GM18517 (cell line): ENCODE data around the gene RBM14.
"Not testable (repeated sequence)": the region's sequence is repeated elsewhere in the genome, so short reads cannot be mapped to it uniquely, and the experiment has no call there.

Experiments
- ATAC-seq: cut with Tn5 transposase; IDR thresholded peaks from one replicate; pipeline ENCODE4 v1.9.1; 2021; ENCODE audit warnings: mild to moderate bottlenecking, moderate library complexity; ENCODE audit not compliant: unreplicated experiment

Gene RBM14

GRCh38 chr11:66595245-66595904 lies 21.1 kb upstream of the RBM14 start:
- no peak for ATAC-seq

GRCh38 chr11:66598993-66599392 lies 17.4 kb upstream of the RBM14 start:
- no peak for ATAC-seq

- no peak for ATAC-seq
These were observed 16.2 kb upstream of the RBM14 start for GRCh38 chr11:66600219-66600618.

GRCh38 chr11:66600631-66601233 lies 15.7 kb upstream of the RBM14 start:
- ATAC-seq, result no peak

- ATAC-seq, result no peak
These were observed 13.4 kb upstream of the RBM14 start for GRCh38 chr11:66603072-66603471.

- ATAC-seq, result no peak
These were observed 12.3 kb upstream of the RBM14 start for GRCh38 chr11:66604155-66604554.

- ATAC-seq, result not testable (repeated sequence)
These were observed 9.8 kb upstream of the RBM14 start for GRCh38 chr11:66606608-66607007.

GRCh38 chr11:66607126-66607834 lies 9.2 kb upstream of the RBM14 start:
- no peak for ATAC-seq

- no peak for ATAC-seq
These were observed 6.5 kb upstream of the RBM14 start for GRCh38 chr11:66609721-66610617.

- no peak for ATAC-seq
These were observed 4.0 kb upstream of the RBM14 start for GRCh38 chr11:66612458-66612857.

- ATAC-seq, result no peak
These were observed 2.4 kb upstream of the RBM14 start for GRCh38 chr11:66614073-66614472.

GRCh38 chr11:66617155-66617834 lies 865 bp downstream of the RBM14 start:
- no peak for ATAC-seq

- ATAC-seq, result no peak
These were observed 2.7 kb downstream of the RBM14 start for GRCh38 chr11:66619080-66619554.

- no peak for ATAC-seq
These were observed 8.0 kb downstream of the RBM14 start for GRCh38 chr11:66624450-66624849.

GRCh38 chr11:66625041-66625751 lies 8.8 kb downstream of the RBM14 start:
- ATAC-seq, result no peak

- no peak for ATAC-seq
These were observed 9.3 kb downstream of the RBM14 start for GRCh38 chr11:66625752-66626149.

- ATAC-seq, result no peak
These were observed 10.0 kb downstream of the RBM14 start for GRCh38 chr11:66626382-66626781.

- no peak for ATAC-seq
These were observed 10.5 kb downstream of the RBM14 start for GRCh38 chr11:66626926-66627325.

GRCh38 chr11:66628061-66628603 lies 11.7 kb downstream of the RBM14 start:
- no peak for ATAC-seq

GRCh38 chr11:66629356-66629755 lies 12.9 kb downstream of the RBM14 start:
- no peak for ATAC-seq
